CD4-positive, alpha-beta T cell (primary cell): ENCODE data around the gene ATP1A4. TPM values are rescaled to one million over a fixed set of nuclear protein-coding genes. Genes with fewer than 3 reads are reported as not detected.

Experiments
- ATAC-seq: fragments of 200-7000 bp; cut with Tn5 transposase; one replicate; pipeline ENCODE4 v1.10.0; 2022; ENCODE audit warnings: mild to moderate bottlenecking; ENCODE audit not compliant: poor library complexity
- CTCF ChIA-PET: fragments of 350-600 bp; sonication (Branson Sonifier 250); formaldehyde crosslinking; loops from one replicate; lab custom pipeline; 2021; ENCODE audit warnings: antibody characterized with exemption, inconsistent platforms; lab: Charles Lee
- POLR2A ChIA-PET: fragments of 350-600 bp; sonication (Branson Sonifier 250); formaldehyde crosslinking; loops from one replicate; lab custom pipeline; 2021; ENCODE audit warnings: antibody characterized with exemption, inconsistent platforms; lab: Charles Lee
- DNase-seq, 14 experiments: peaks; one replicate each; pipeline ENCODE4 v3.0.0-alpha.2; 2013 to 2020; ENCODE audit warnings: mixed read lengths in 2 of 14
- H3K27ac ChIP-seq, 2 donors: one replicate each; pipeline versions ENCODE4 v1.5.1 to v1.7.0; 2013; ENCODE audit warnings: low read length in 2 of 2, low read depth in 1 of 2, mild to moderate bottlenecking in 1 of 2
- H3K27me3 ChIP-seq, 2 experiments: 1 replicate in 1 of 2; 2 replicates in 1 of 2; pipeline versions ENCODE4 v1.6.1 to v1.7.0; 2013; ENCODE audit warnings: low read length in 2 of 2, control low read depth in 1 of 2, mild to moderate bottlenecking in 1 of 2, moderate library complexity in 1 of 2; ENCODE audit not compliant: insufficient read depth in 2 of 2, control insufficient read depth in 1 of 2
- H3K36me3 ChIP-seq: one replicate; pipeline ENCODE4 v1.6.1; 2013; ENCODE audit warnings: low read length, control low read depth; ENCODE audit not compliant: insufficient read depth
- H3K4me1 ChIP-seq: one replicate; pipeline ENCODE4 v1.6.1; 2013; ENCODE audit warnings: low read length, control low read depth; ENCODE audit not compliant: insufficient read depth
- H3K4me3 ChIP-seq: one replicate; pipeline ENCODE4 v1.5.1; 2013; ENCODE audit warnings: mild to moderate bottlenecking, low read length, moderate library complexity
- H3K9me3 ChIP-seq, 2 experiments: 1 replicate in 1 of 2; 2 replicates in 1 of 2; pipeline versions ENCODE4 v1.6.1 to v1.7.0; 2013; ENCODE audit warnings: low read length in 2 of 2, mild to moderate bottlenecking in 2 of 2, control low read depth in 1 of 2, moderate library complexity in 1 of 2; ENCODE audit not compliant: control insufficient read depth in 1 of 2, insufficient read depth in 1 of 2
- H3K27ac Mint-ChIP-seq: one replicate; pipeline ENCODE4 v1.8.0; 2020; ENCODE audit warnings: mixed read lengths
- H3K27me3 Mint-ChIP-seq: one replicate; pipeline ENCODE4 v1.8.0; 2021; ENCODE audit warnings: mixed read lengths
- H3K36me3 Mint-ChIP-seq: one replicate; pipeline ENCODE4 v1.8.0; 2021; ENCODE audit warnings: low read depth, mixed read lengths
- H3K4me1 Mint-ChIP-seq: one replicate; pipeline ENCODE4 v1.8.0; 2021; ENCODE audit warnings: low read depth, mixed read lengths
- H3K4me3 Mint-ChIP-seq: one replicate; pipeline ENCODE4 v1.8.0; 2020; ENCODE audit warnings: mild to moderate bottlenecking, mixed read lengths
- H3K9me3 Mint-ChIP-seq: one replicate; pipeline ENCODE4 v1.8.0; 2020; ENCODE audit warnings: mixed read lengths
- intact Hi-C, 2 experiments: fragments of 100-400 bp; cut with DNase I in 1 of 2; cut with micrococcal nuclease in 1 of 2; formaldehyde crosslinking; loops; one replicate each; pipeline versions ENCODE4 v1.15.1 to v1.9.0; 2023 to 2025; cut with DNase I, micrococcal nuclease
- total RNA-seq, 174 experiments: library from RNA in 2 of 174; stranded (reverse) in 2 of 174; gene quantifications; one replicate each; pipeline ENCODE4 v1.2.3 and lab custom pipeline; 2021 to 2026
- TF ChIP-seq, protein P1 (sequence below): fragments of 200-600 bp; IDR thresholded peaks from one replicate; pipeline ENCODE4 v1.8.0; 2022; ENCODE audit warnings: antibody characterized with exemption, mild to moderate bottlenecking

Gene ATP1A4
- total RNA-seq, 2 experiments from 2014 or later, result 0.22 TPM; not detected in 1

DNA sequence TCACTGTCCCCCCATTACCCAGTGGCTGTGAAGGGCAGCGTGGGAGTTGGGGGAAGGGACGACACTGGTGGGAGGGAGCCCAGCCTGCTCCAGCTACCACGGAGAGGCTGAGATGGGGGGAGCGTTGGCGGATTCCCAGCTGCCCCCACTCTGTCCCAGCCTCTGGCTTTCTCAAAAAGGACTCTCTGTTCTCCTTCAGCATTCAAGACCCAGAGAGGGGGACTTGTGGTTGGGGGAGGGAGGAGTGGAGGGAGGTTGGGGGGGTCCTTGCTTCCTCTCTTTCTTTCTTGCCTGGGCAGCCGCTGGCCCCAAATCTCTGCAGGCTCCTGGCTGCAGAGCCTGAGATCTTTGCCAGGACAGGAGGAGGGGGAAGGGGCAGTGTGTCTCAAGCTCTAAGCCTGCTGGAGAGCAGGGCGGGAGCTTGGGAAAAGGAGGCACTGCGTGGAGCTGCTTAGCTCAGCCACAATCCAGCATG, 33.7 kb upstream of the ATP1A4 start:
- H3K4me3 Mint-ChIP-seq, result no peak overlapping the region
- no peaks in the 10 kb centered on the region for H3K4me1 Mint-ChIP-seq
- no peaks in the 10 kb centered on the region for H3K9me3 ChIP-seq
- intact Hi-C loops, result no loop called here
- no peaks in the 10 kb centered on the region for H3K4me1 ChIP-seq
- H3K27me3 ChIP-seq, result peaks cover 7 to 17% of the 10 kb centered on the region in 2 experiments
- ATAC-seq (no peak), DNase-seq (no peak)
- H3K27ac ChIP-seq, result no peak overlapping the region
- H3K4me3 ChIP-seq, result no peak overlapping the region
- H3K36me3 ChIP-seq, result no peaks in the 10 kb centered on the region
- no peak overlapping the region for H3K27ac Mint-ChIP-seq
- H3K9me3 Mint-ChIP-seq, result no peaks in the 10 kb centered on the region
- CTCF ChIA-PET, result no interaction called here
- peaks cover 18% of the 10 kb centered on the region for H3K27me3 Mint-ChIP-seq
- H3K36me3 Mint-ChIP-seq, result no peaks in the 10 kb centered on the region
- POLR2A ChIA-PET, result no interaction called here
- TF ChIP-seq, protein P1, sequence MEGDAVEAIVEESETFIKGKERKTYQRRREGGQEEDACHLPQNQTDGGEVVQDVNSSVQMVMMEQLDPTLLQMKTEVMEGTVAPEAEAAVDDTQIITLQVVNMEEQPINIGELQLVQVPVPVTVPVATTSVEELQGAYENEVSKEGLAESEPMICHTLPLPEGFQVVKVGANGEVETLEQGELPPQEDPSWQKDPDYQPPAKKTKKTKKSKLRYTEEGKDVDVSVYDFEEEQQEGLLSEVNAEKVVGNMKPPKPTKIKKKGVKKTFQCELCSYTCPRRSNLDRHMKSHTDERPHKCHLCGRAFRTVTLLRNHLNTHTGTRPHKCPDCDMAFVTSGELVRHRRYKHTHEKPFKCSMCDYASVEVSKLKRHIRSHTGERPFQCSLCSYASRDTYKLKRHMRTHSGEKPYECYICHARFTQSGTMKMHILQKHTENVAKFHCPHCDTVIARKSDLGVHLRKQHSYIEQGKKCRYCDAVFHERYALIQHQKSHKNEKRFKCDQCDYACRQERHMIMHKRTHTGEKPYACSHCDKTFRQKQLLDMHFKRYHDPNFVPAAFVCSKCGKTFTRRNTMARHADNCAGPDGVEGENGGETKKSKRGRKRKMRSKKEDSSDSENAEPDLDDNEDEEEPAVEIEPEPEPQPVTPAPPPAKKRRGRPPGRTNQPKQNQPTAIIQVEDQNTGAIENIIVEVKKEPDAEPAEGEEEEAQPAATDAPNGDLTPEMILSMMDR, result no peak

GRCh38 chr1:160118928-160119327, 32.5 kb upstream of the ATP1A4 start:
- Histone ChIP-seq H3K9me3 (no peaks in the 10 kb centered on the region), H3K4me1 (no peaks in the 10 kb centered on the region), H3K27ac (no peak overlapping the region), H3K27me3 (peaks cover 7 to 15% of the 10 kb centered on the region in 2 experiments), H3K36me3 (no peaks in the 10 kb centered on the region), H3K4me3 (no peak overlapping the region)
- ATAC-seq (no peak), DNase-seq (no peak)
- H3K4me3 Mint-ChIP-seq, result no peak overlapping the region
- ChIA-PET POLR2A (no interaction called here), CTCF (no interaction called here)
- intact Hi-C loops, result no loop called here
- TF ChIP-seq, protein P1, result no peak
- H3K27me3 Mint-ChIP-seq, result peaks cover 18% of the 10 kb centered on the region
- no peaks in the 10 kb centered on the region for H3K36me3 Mint-ChIP-seq
- no peaks in the 10 kb centered on the region for H3K4me1 Mint-ChIP-seq
- H3K9me3 Mint-ChIP-seq, result no peaks in the 10 kb centered on the region
- no peak overlapping the region for H3K27ac Mint-ChIP-seq

GRCh38 chr1:160120797-160121196, 30.6 kb upstream of the ATP1A4 start:
- H3K36me3 Mint-ChIP-seq, result no peaks in the 10 kb centered on the region
- no peaks in the 10 kb centered on the region for H3K4me1 Mint-ChIP-seq
- no peaks in the 10 kb centered on the region for H3K9me3 ChIP-seq
- peaks cover 7 to 14% of the 10 kb centered on the region in 2 experiments for H3K27me3 ChIP-seq
- no peaks in the 10 kb centered on the region for H3K36me3 ChIP-seq
- no peak overlapping the region for H3K4me3 ChIP-seq
- ATAC-seq, result no peak
- H3K27me3 Mint-ChIP-seq, result peaks cover 8% of the 10 kb centered on the region
- TF ChIP-seq, protein P1, result no peak
- CTCF ChIA-PET, result no interaction called here
- H3K4me1 ChIP-seq, result no peaks in the 10 kb centered on the region
- POLR2A ChIA-PET, result no interaction called here
- no peaks in the 10 kb centered on the region for H3K9me3 Mint-ChIP-seq
- intact Hi-C loops, result no loop called here
- H3K27ac Mint-ChIP-seq, result no peak overlapping the region
- no peak overlapping the region for H3K27ac ChIP-seq
- no peak overlapping the region for H3K4me3 Mint-ChIP-seq
- no peak for DNase-seq
